ENCODE measurements around the gene NFYB. TPM values are rescaled to one million over a fixed set of nuclear protein-coding genes. Genes with fewer than 3 reads are reported as not detected.
A peak's percentile ranks its signal among the peaks of the same experiment; 100 is the strongest.

NFYB gene
- total and polyA plus RNA-seq, 9 of the 15 experiments (the other 6 are each of a cell fraction or from before 2014, with no cell fraction given) = 14.5 to 51.5 (median 32.3) TPM

- TF ChIP-seq TAF15 (IDR thresholded peaks at IDR 0.05; ENCODE audit: low read depth, low read length) (no peak), ZNF695 (CRISPR knock-in tag; IDR thresholded peaks at IDR 0.05) (no peak), ZMIZ1 (IDR thresholded peaks at IDR 0.05; ENCODE audit: low read depth in 2 of 2, low read length in 2 of 2) (no peak), EZH2 (IDR thresholded peaks at IDR 0.05; ENCODE audit: borderline replicate concordance, low read depth, low read length) (no peak), CBX8 (IDR thresholded peaks at IDR 0.05; ENCODE audit: borderline replicate concordance, extremely low read depth, low read depth, low read length, poor library complexity, severe bottlenecking) (no peak)
These were observed 11.5 kb downstream of the NFYB start (continued) for GRCh38 chr12:104126548-104126947.

GRCh38 chr12:104122298-104122697, 15.7 kb downstream of the NFYB start:
- CTCF ChIA-PET (ENCODE audit: low intra/inter-chr PET ratio) = no interaction called here
- no peak overlapping the region for H2AFZ ChIP-seq (ENCODE audit: low read depth, low read length)
- H3K9me3 ChIP-seq (replicated peaks; ENCODE audit: control insufficient read depth, insufficient read depth, low read depth, low read length) = no peaks in the 10 kb centered on the region
- intact Hi-C loops (cut with micrococcal nuclease) = no loop called here
- H3K79me2 ChIP-seq (ENCODE audit: control insufficient read depth, insufficient read depth, low read length) = no peaks in the 10 kb centered on the region
- H3K9me1 ChIP-seq (ENCODE audit: control insufficient read depth, insufficient read depth, low read length) = no peaks in the 10 kb centered on the region
- H3K4me1 ChIP-seq (replicated peaks in 1 of 2; ENCODE audit: control insufficient read depth in 2 of 2, insufficient read depth in 2 of 2, low read length in 2 of 2) = no peaks in the 10 kb centered on the region
- no peaks in the 10 kb centered on the region for H4K20me1 ChIP-seq (replicated peaks; ENCODE audit: control insufficient read depth, insufficient read depth, low read length)
- DNase-seq (ENCODE audit: extremely low read depth in 1 of 4, low spot score in 3 of 4) (no peak), FAIRE-seq (no peak), ATAC-seq (no peak)
- H3K36me3 ChIP-seq (ENCODE audit: control insufficient read depth, insufficient read depth, low read length) = peaks cover 74% of the 10 kb centered on the region
- H3K9ac ChIP-seq (ENCODE audit: insufficient read depth in 1 of 2, low read depth in 2 of 2, low read length in 2 of 2) = peak overlapping the region in 1 of 2 experiments; percentile 50; a peak in 1 of 4 replicates
- no peaks in the 10 kb centered on the region for H3K27me3 ChIP-seq (ENCODE audit: control insufficient read depth in 2 of 2, insufficient read depth in 2 of 2, low read length in 2 of 2)
- POLR2A ChIA-PET = interaction anchor here (1.1 kb wide), 2 partner anchors 11 to 16 kb away, joined by 3 read pairs; partner anchors contain the start of gene NFYB
- BruUV-seq (replicated peaks) = no TSS peak
- WGBS (ENCODE audit: insufficient coverage, low coverage, missing lambda C conversion rate) = 88% methylated on average over 9 of the region's 9 CpGs
- H3K4me2 ChIP-seq (ENCODE audit: insufficient read depth, low read length) = no peak overlapping the region
- in situ Hi-C loops (cut with MboI) = no loop called here
- no peak overlapping the region for H3K27ac ChIP-seq (ENCODE audit: extremely low read depth, low read depth, low read length)
- H3K4me3 ChIP-seq = no peak overlapping the region
- TF ChIP-seq RBFOX2 (IDR thresholded peaks at IDR 0.05; ENCODE audit: low read depth, low read length) (no peak), PURB (CRISPR knock-in tag; IDR thresholded peaks at IDR 0.05; ENCODE audit: low read depth) (no peak), PATZ1 (CRISPR knock-in tag; IDR thresholded peaks at IDR 0.05; ENCODE audit: borderline replicate concordance) (no peak), BRCA1 (IDR thresholded peaks at IDR 0.05) (no peak), BRCA1 (CRISPR knock-in tag; IDR thresholded peaks at IDR 0.05) (no peak), CEBPG (CRISPR knock-in tag; IDR thresholded peaks at IDR 0.05) (no peak), CEBPG (tag; conservative IDR thresholded peaks at IDR 0.05 in 1 of 2, IDR thresholded peaks at IDR 0.05 in 1 of 2) (no peak), MCM7 (IDR thresholded peaks at IDR 0.05) (no peak), NELFE (IDR thresholded peaks at IDR 0.05; ENCODE audit: insufficient read depth, insufficient read length) (no peak), ZNF436 (CRISPR knock-in tag; IDR thresholded peaks at IDR 0.05) (no peak), CAMTA2 (CRISPR knock-in tag; conservative IDR thresholded peaks at IDR 0.05) (no peak)

All from K562 (cell line).